Mesenchymal stem cell (in vitro differentiated cells and primary cell): ENCODE results near the gene MIA.
A peak's percentile ranks its signal among the peaks of the same experiment; 100 is the strongest.

ENCODE experiments used
- DNase-seq: peaks from one replicate; pipeline ENCODE4 v3.0.0-alpha.2; 2013
- H2AFZ ChIP-seq: one replicate; pipeline ENCODE4 v1.6.1; 2013; ENCODE audit warnings: low read depth, mild to moderate bottlenecking, control low read depth, inconsistent platforms, low read length, moderate library complexity
- H2AK5ac ChIP-seq: 2 replicates; pipeline ENCODE4 v1.6.1; 2013; ENCODE audit warnings: low read length, moderate library complexity, mild to moderate bottlenecking, inconsistent platforms; ENCODE audit not compliant: severe bottlenecking
- H2BK120ac ChIP-seq: one replicate; pipeline ENCODE4 v1.6.1; 2013; ENCODE audit warnings: low read depth, mild to moderate bottlenecking, inconsistent platforms, low read length, moderate library complexity
- H2BK12ac ChIP-seq, 2 experiments: one replicate each; pipeline ENCODE4 v1.6.1; 2013; ENCODE audit warnings: inconsistent platforms in 2 of 2, low read length in 2 of 2, mild to moderate bottlenecking in 2 of 2, moderate library complexity in 2 of 2, control low read depth in 1 of 2
- H2BK15ac ChIP-seq: one replicate; pipeline ENCODE4 v1.6.1; 2013; ENCODE audit warnings: mild to moderate bottlenecking, low read depth, inconsistent platforms; ENCODE audit not compliant: poor library complexity, severe bottlenecking
- H2BK5ac ChIP-seq: 2 replicates; pipeline ENCODE4 v1.6.1; 2013; ENCODE audit warnings: low read depth, mild to moderate bottlenecking, low read length, control low read depth, inconsistent platforms; ENCODE audit not compliant: poor library complexity, severe bottlenecking
- H3K14ac ChIP-seq, 2 experiments: one replicate each; pipeline ENCODE4 v1.6.1; 2013; ENCODE audit warnings: inconsistent platforms in 2 of 2, low read length in 2 of 2, control low read depth in 1 of 2, mild to moderate bottlenecking in 1 of 2, moderate library complexity in 1 of 2
- H3K18ac ChIP-seq, 2 experiments: one replicate each; pipeline ENCODE4 v1.6.1; 2013; ENCODE audit warnings: inconsistent platforms in 2 of 2, low read length in 2 of 2, control low read depth in 1 of 2, low read depth in 1 of 2, mild to moderate bottlenecking in 1 of 2
- H3K23ac ChIP-seq, 2 experiments: one replicate each; pipeline ENCODE4 v1.6.1; 2013; ENCODE audit warnings: inconsistent platforms in 2 of 2, low read length in 2 of 2, mild to moderate bottlenecking in 2 of 2, moderate library complexity in 2 of 2, control low read depth in 1 of 2
- H3K27ac ChIP-seq: 2 replicates; pipeline ENCODE4 v1.5.1; 2013; ENCODE audit warnings: mild to moderate bottlenecking, moderate library complexity, low read length, control low read depth, inconsistent platforms; ENCODE audit not compliant: poor library complexity, severe bottlenecking
- H3K27me3 ChIP-seq, 2 experiments: 2 replicates each; pipeline versions ENCODE4 v1.6.1 to v1.7.0; 2013; ENCODE audit warnings: low read length in 2 of 2, mild to moderate bottlenecking in 2 of 2, moderate library complexity in 2 of 2, control low read depth in 1 of 2, inconsistent platforms in 1 of 2; ENCODE audit not compliant: control insufficient read depth in 1 of 2, insufficient read depth in 1 of 2
- H3K36me3 ChIP-seq, 2 experiments: 2 replicates each; pipeline versions ENCODE4 v1.6.1 to v1.7.0; 2013; ENCODE audit warnings: low read length in 2 of 2, control low read depth in 1 of 2, inconsistent platforms in 1 of 2, low read depth in 1 of 2, mild to moderate bottlenecking in 1 of 2; ENCODE audit not compliant: insufficient read depth in 2 of 2, control insufficient read depth in 1 of 2
- H3K4ac ChIP-seq, 2 experiments: one replicate each; pipeline ENCODE4 v1.6.1; 2013; ENCODE audit warnings: inconsistent platforms in 2 of 2, low read length in 2 of 2, mild to moderate bottlenecking in 2 of 2, moderate library complexity in 2 of 2, control low read depth in 1 of 2, low read depth in 1 of 2
- H3K4me1 ChIP-seq: 2 replicates; pipeline ENCODE4 v1.6.1; 2013; ENCODE audit warnings: low read depth, low read length, control low read depth; ENCODE audit not compliant: control insufficient read depth, insufficient read depth
- H3K4me2 ChIP-seq: 2 replicates; pipeline ENCODE4 v1.6.1; 2013; ENCODE audit warnings: low read length, mild to moderate bottlenecking, inconsistent platforms; ENCODE audit not compliant: poor library complexity, severe bottlenecking
- H3K4me3 ChIP-seq, 2 experiments: 2 replicates each; pipeline versions ENCODE4 v1.5.1 to v1.7.0; 2013; ENCODE audit warnings: low read length in 2 of 2, mild to moderate bottlenecking in 2 of 2, control low read depth in 1 of 2, low read depth in 1 of 2; ENCODE audit not compliant: insufficient read depth in 1 of 2
- H3K79me1 ChIP-seq: replicated peaks from 2 replicates; pipeline ENCODE4 v1.6.1; 2013; ENCODE audit warnings: mild to moderate bottlenecking, control low read depth, low read length, inconsistent platforms; ENCODE audit not compliant: poor library complexity, severe bottlenecking
- H3K9ac ChIP-seq: 2 replicates; pipeline ENCODE4 v1.7.0; 2013; ENCODE audit warnings: mild to moderate bottlenecking, low read length, moderate library complexity
- H3K9me3 ChIP-seq: 2 replicates; pipeline ENCODE4 v1.7.0; 2013; ENCODE audit warnings: mild to moderate bottlenecking, low read length; ENCODE audit not compliant: control insufficient read depth
- H4K8ac ChIP-seq: one replicate; pipeline ENCODE4 v1.6.1; 2013; ENCODE audit warnings: inconsistent platforms, mild to moderate bottlenecking, low read length, moderate library complexity
- H4K91ac ChIP-seq: one replicate; pipeline ENCODE4 v1.6.1; 2013; ENCODE audit warnings: mild to moderate bottlenecking, low read length, inconsistent platforms
- WGBS: methylation state at CpG from one replicate; pipeline ENCODE4 v1.1.7; 2013; ENCODE audit warnings: mixed read lengths; 5-methylcytosine and 5-hydroxymethylcytosine counted together

MIA gene

GRCh38 chr19:40791996-40792395 is 16.7 kb downstream of the MIA start:
- H3K36me3 ChIP-seq, result peaks cover 18 to 34% of the 10 kb centered on the region in 2 experiments
- H3K79me1 ChIP-seq, result peaks cover 2% of the 10 kb centered on the region
- H3K9ac ChIP-seq, result no peak overlapping the region
- no peak overlapping the region for H2BK120ac ChIP-seq
- no peaks in the 10 kb centered on the region for H3K9me3 ChIP-seq
- no peak overlapping the region for H3K4me2 ChIP-seq
- H4K91ac ChIP-seq, result no peak overlapping the region
- peak overlapping the region in 1 of 2 experiments; percentile 18 for H2BK12ac ChIP-seq
- no peak overlapping the region for H2BK5ac ChIP-seq
- H2AK5ac ChIP-seq, result no peak overlapping the region
- no peak overlapping the region for H3K4me3 ChIP-seq
- no peak overlapping the region for H2BK15ac ChIP-seq
- H3K18ac ChIP-seq, result no peak overlapping the region
- no peak overlapping the region for H3K27ac ChIP-seq
- no peak overlapping the region for H2AFZ ChIP-seq
- H4K8ac ChIP-seq, result no peak overlapping the region
- H3K4ac ChIP-seq, result no peak overlapping the region
- no peak overlapping the region for H3K14ac ChIP-seq
- H3K4me1 ChIP-seq, result no peaks in the 10 kb centered on the region
- no peak for DNase-seq
- no peaks in the 10 kb centered on the region for H3K27me3 ChIP-seq
- 91% methylated on average over 3 of the region's 3 CpGs for WGBS
- no peak overlapping the region for H3K23ac ChIP-seq

GRCh38 chr19:40797166-40797962 is 22.0 kb downstream of the MIA start:
- Histone ChIP-seq H3K4me1 (peaks cover 26% of the 10 kb centered on the region), H3K4me2 (peak overlapping the region; percentile 40), H4K91ac (peak overlapping the region; percentile 15), H4K8ac (no peak overlapping the region), H3K36me3 (peaks cover 26 to 34% of the 10 kb centered on the region in 2 experiments), H2BK120ac (no peak overlapping the region), H3K27me3 (no peaks in the 10 kb centered on the region), H3K9me3 (no peaks in the 10 kb centered on the region), H3K18ac (peak overlapping the region in 1 of 2 experiments; percentile 55), H3K79me1 (peaks cover 2% of the 10 kb centered on the region), H3K9ac (peak overlapping the region; percentile 93), H3K27ac (peak overlapping the region; percentile 91), H3K14ac (peak overlapping the region in 1 of 2 experiments; percentile 64), H2AFZ (no peak overlapping the region), H3K4ac (peak overlapping the region in 1 of 2 experiments; percentile 27), H2BK12ac (peak overlapping the region in 1 of 2 experiments; percentile 88), H2BK5ac (no peak overlapping the region), H2AK5ac (peak overlapping the region; percentile 60), H2BK15ac (no peak overlapping the region), H3K23ac (peak overlapping the region in 1 of 2 experiments; percentile 68), H3K4me3 (peak overlapping the region in 1 of 2 experiments; percentile 82)
- 95% methylated on average over 14 of the region's 14 CpGs for WGBS
- no peak for DNase-seq

GRCh38 chr19:40797963-40798682 is 22.8 kb downstream of the MIA start:
- Histone ChIP-seq H2BK120ac (no peak overlapping the region), H3K9me3 (no peaks in the 10 kb centered on the region), H2BK15ac (no peak overlapping the region), H3K36me3 (peaks cover 27 to 41% of the 10 kb centered on the region in 2 experiments), H3K18ac (peak overlapping the region; percentile 58 to 67), H3K9ac (peak overlapping the region; percentile 93), H3K4me1 (peaks cover 33% of the 10 kb centered on the region), H3K27me3 (no peaks in the 10 kb centered on the region), H3K4me3 (peak overlapping the region; percentile 28 to 82), H2AK5ac (no peak overlapping the region), H2AFZ (no peak overlapping the region), H4K91ac (peak overlapping the region; percentile 85), H3K4me2 (peak overlapping the region; percentile 40), H4K8ac (peak overlapping the region; percentile 87), H3K79me1 (peaks cover 2% of the 10 kb centered on the region), H2BK5ac (no peak overlapping the region), H2BK12ac (peak overlapping the region in 1 of 2 experiments; percentile 47), H3K23ac (no peak overlapping the region), H3K27ac (peak overlapping the region; percentile 91), H3K4ac (peak overlapping the region in 1 of 2 experiments; percentile 27), H3K14ac (peak overlapping the region in 1 of 2 experiments; percentile 13)
- 13% methylated on average over 25 of the region's 28 CpGs for WGBS
- DNase-seq, result peak; percentile 83
